H1 (cell line): ENCODE data around the gene TXNDC15. TPM values are rescaled to one million over a fixed set of nuclear protein-coding genes. Genes with fewer than 3 reads are reported as not detected.

ENCODE experiments used
- CTCF ChIA-PET: fragments of 300-600 bp; sonication (Branson Sonifier 250); formaldehyde crosslinking; loops from one replicate; lab custom pipeline; 2021; ENCODE audit not compliant: partially characterized antibody; lab: Charles Lee
- POLR2A ChIA-PET: fragments of 300-600 bp; sonication (Branson Sonifier 250); formaldehyde crosslinking; loops from one replicate; lab custom pipeline; 2021; ENCODE audit warnings: inconsistent platforms; ENCODE audit not compliant: partially characterized antibody; lab: Charles Lee
- DNase-seq, 2 experiments: peaks; one replicate each; pipeline versions ENCODE4 v3.0.0 to v3.0.0-alpha.2; 2010 to 2022; ENCODE audit warnings: low spot score in 2 of 2, low read depth in 1 of 2, mixed read lengths in 1 of 2
- FAIRE-seq: peaks from 2 replicates; lab custom pipeline; 2011; peaks lifted over from hg19 to GRCh38; lab: Jason Lieb, UNC
- H2AFZ ChIP-seq: 2 replicates; pipeline ENCODE4 v1.8.1; 2012; ENCODE audit warnings: low read length, inconsistent platforms
- H2AK5ac ChIP-seq: 2 replicates; pipeline ENCODE4 v1.6.1; 2013; ENCODE audit warnings: low read depth, low read length
- H2BK120ac ChIP-seq: replicated peaks from 2 replicates; pipeline ENCODE3; 2013; ENCODE audit warnings: low read depth, low read length, inconsistent platforms
- H2BK12ac ChIP-seq: 2 replicates; pipeline ENCODE4 v1.6.1; 2013; ENCODE audit warnings: low read depth, low read length
- H2BK15ac ChIP-seq: 2 replicates; pipeline ENCODE4 v1.6.1; 2013; ENCODE audit warnings: low read length
- H2BK20ac ChIP-seq: 2 replicates; pipeline ENCODE4 v1.6.1; 2013; ENCODE audit warnings: low read length
- H2BK5ac ChIP-seq: 2 replicates; pipeline ENCODE4 v1.6.1; 2013; ENCODE audit warnings: low read depth, low read length
- H3K14ac ChIP-seq: 2 replicates; pipeline ENCODE4 v1.6.1; 2013; ENCODE audit warnings: inconsistent platforms; ENCODE audit not compliant: insufficient read length
- H3K18ac ChIP-seq: 2 replicates; pipeline ENCODE4 v1.6.1; 2013; ENCODE audit warnings: low read length; ENCODE audit errors: extremely low read depth
- H3K23ac ChIP-seq: 2 replicates; pipeline ENCODE4 v1.6.1; 2013; ENCODE audit warnings: inconsistent platforms; ENCODE audit not compliant: insufficient read length
- H3K23me2 ChIP-seq: 2 replicates; pipeline ENCODE4 v1.6.1; 2013; ENCODE audit warnings: low read depth, low read length
- H3K27ac ChIP-seq: 2 replicates; pipeline ENCODE4 v1.6.1; 2011; ENCODE audit warnings: low read depth, low read length, inconsistent platforms
- H3K27me3 ChIP-seq, 4 experiments: replicated peaks in 1 of 4; 1 replicate in 1 of 4; 2 replicates in 3 of 4; pipeline versions ENCODE4 v1.6.1 to v1.8.1; 2011 to 2013; ENCODE audit warnings: low read length in 3 of 4, mild to moderate bottlenecking in 3 of 4, inconsistent platforms in 2 of 4, mixed read lengths in 2 of 4, moderate library complexity in 1 of 4; ENCODE audit not compliant: control insufficient read depth in 3 of 4, insufficient read depth in 3 of 4; ENCODE audit errors: extremely low read depth in 1 of 4
- H3K36me3 ChIP-seq, 4 experiments: 2 replicates each; pipeline versions ENCODE4 v1.6.1 to v1.8.1; 2011 to 2013; ENCODE audit warnings: mild to moderate bottlenecking in 4 of 4, low read length in 3 of 4, moderate library complexity in 2 of 4, control low read depth in 1 of 4, inconsistent platforms in 1 of 4; ENCODE audit not compliant: insufficient read depth in 4 of 4, control insufficient read depth in 2 of 4
- H3K4ac ChIP-seq: replicated peaks from 2 replicates; pipeline ENCODE3; 2013; ENCODE audit warnings: low read length, low read depth, mixed read lengths, inconsistent platforms; ENCODE audit not compliant: insufficient read length
- H3K4me1 ChIP-seq, 4 experiments: replicated peaks in 1 of 4; 1 replicate in 1 of 4; 2 replicates in 3 of 4; pipeline versions ENCODE4 v1.6.1 to v1.8.1; 2011 to 2013; ENCODE audit warnings: low read length in 3 of 4, inconsistent platforms in 2 of 4, mixed read lengths in 1 of 4; ENCODE audit not compliant: insufficient read depth in 4 of 4, control insufficient read depth in 3 of 4
- H3K4me2 ChIP-seq, 2 experiments: 2 replicates each; pipeline versions ENCODE4 v1.6.1 to v1.8.1; 2011 to 2013; ENCODE audit warnings: low read depth in 2 of 2, low read length in 2 of 2, control low read depth in 1 of 2, inconsistent platforms in 1 of 2, mild to moderate bottlenecking in 1 of 2; ENCODE audit not compliant: insufficient read depth in 1 of 2
- H3K4me3 ChIP-seq, 4 experiments: fragments of 200-600, 300-600 bp in 1 of 4; sonication (generic), shearing (Covaris generic), sonication (Bioruptor Twin) in 1 of 4; 2 replicates each; pipeline versions ENCODE4 v1.5.1 to v1.8.1; 2011 to 2016; ENCODE audit warnings: low read length in 4 of 4, low read depth in 3 of 4, control low read depth in 2 of 4, inconsistent platforms in 2 of 4, mild to moderate bottlenecking in 2 of 4, mixed read lengths in 1 of 4, moderate library complexity in 1 of 4; ENCODE audit not compliant: insufficient read depth in 2 of 4; ENCODE audit errors: extremely low read depth in 1 of 4
- H3K56ac ChIP-seq: replicated peaks from 2 replicates; pipeline ENCODE3; 2013; ENCODE audit warnings: low read depth, mild to moderate bottlenecking, mixed read lengths, low read length, inconsistent platforms; ENCODE audit not compliant: insufficient read length
- H3K79me1 ChIP-seq: 2 replicates; pipeline ENCODE4 v1.6.1; 2013; ENCODE audit warnings: low read depth, low read length, control low read depth
- H3K79me2 ChIP-seq, 2 experiments: 2 replicates each; pipeline versions ENCODE4 v1.6.1 to v1.8.1; 2012 to 2013; ENCODE audit warnings: low read length in 2 of 2, mild to moderate bottlenecking in 2 of 2, inconsistent platforms in 1 of 2; ENCODE audit not compliant: insufficient read depth in 2 of 2, control insufficient read depth in 1 of 2
- H3K9ac ChIP-seq, 4 experiments: replicated peaks in 1 of 4; 1 replicate in 1 of 4; 2 replicates in 3 of 4; pipeline versions ENCODE4 v1.6.1 to v1.8.1; 2011 to 2013; ENCODE audit warnings: low read depth in 3 of 4, low read length in 3 of 4, control low read depth in 2 of 4, mild to moderate bottlenecking in 2 of 4, moderate library complexity in 2 of 4, inconsistent platforms in 1 of 4; ENCODE audit errors: extremely low read depth in 1 of 4
- H3K9me3 ChIP-seq, 2 experiments: 2 replicates each; pipeline versions ENCODE4 v1.6.1 to v1.8.1; 2012 to 2013; ENCODE audit warnings: mild to moderate bottlenecking in 2 of 2, moderate library complexity in 2 of 2, control low read depth in 1 of 2, inconsistent platforms in 1 of 2, low read depth in 1 of 2, low read length in 1 of 2, mixed read lengths in 1 of 2; ENCODE audit not compliant: insufficient read depth in 2 of 2
- H4K20me1 ChIP-seq, 2 experiments: replicated peaks in 1 of 2; 2 replicates each; pipeline versions ENCODE3 to v1.8.1; 2011 to 2013; ENCODE audit warnings: inconsistent platforms in 2 of 2, low read length in 2 of 2, mild to moderate bottlenecking in 1 of 2; ENCODE audit not compliant: insufficient read depth in 2 of 2, control insufficient read depth in 1 of 2
- H4K5ac ChIP-seq: 2 replicates; pipeline ENCODE4 v1.6.1; 2013; ENCODE audit warnings: low read length, low read depth, mixed read lengths, inconsistent platforms; ENCODE audit not compliant: insufficient read length
- H4K8ac ChIP-seq: 2 replicates; pipeline ENCODE4 v1.8.0; 2013; ENCODE audit warnings: mild to moderate bottlenecking, moderate library complexity, low read length, inconsistent platforms; ENCODE audit not compliant: insufficient read depth; ENCODE audit errors: extremely low read depth
- H4K91ac ChIP-seq: replicated peaks from 2 replicates; pipeline ENCODE3; 2013; ENCODE audit warnings: low read length, mixed read lengths, inconsistent platforms; ENCODE audit not compliant: insufficient read length
- BACH1 ChIP-seq: IDR thresholded peaks from 2 replicates; pipeline ENCODE4 v1.6.1; 2012; ENCODE audit warnings: low read length, improper control_type of control experiment
- BCL11A ChIP-seq, 2 experiments: IDR thresholded peaks; one replicate each; pipeline ENCODE4 v1.6.1; 2011; ENCODE audit warnings: low read depth in 2 of 2, low read length in 2 of 2, mild to moderate bottlenecking in 2 of 2
- EZH2 ChIP-seq: fragments of 200-600 bp; sonication (generic); IDR thresholded peaks from 2 replicates; pipeline ENCODE4 v1.7.1; 2012; ENCODE audit warnings: low read depth, mild to moderate bottlenecking, moderate library complexity, low read length, inconsistent platforms; ENCODE audit not compliant: severe bottlenecking
- JUN ChIP-seq: IDR thresholded peaks from 2 replicates; pipeline ENCODE4 v1.6.1; 2011; ENCODE audit warnings: low read depth, mild to moderate bottlenecking, improper control_type of control experiment, low read length
- POLR2A ChIP-seq, 2 experiments: IDR thresholded peaks; 1 replicate in 1 of 2; 2 replicates in 1 of 2; pipeline ENCODE4 v1.6.1; 2011; ENCODE audit warnings: low read depth in 2 of 2, low read length in 2 of 2, mild to moderate bottlenecking in 2 of 2; ENCODE audit errors: control extremely low read depth in 1 of 2
- RBBP5 ChIP-seq: IDR thresholded peaks from 2 replicates; pipeline ENCODE4 v1.7.1; 2012; ENCODE audit warnings: low read depth, mild to moderate bottlenecking, inconsistent platforms, low read length, moderate library complexity, borderline replicate concordance
- SAP30 ChIP-seq: fragments of 300-600 bp; sonication (generic); IDR thresholded peaks from 2 replicates; pipeline ENCODE4 v1.7.1; 2012; ENCODE audit warnings: low read length, moderate library complexity, mild to moderate bottlenecking, inconsistent platforms; ENCODE audit not compliant: insufficient read depth, insufficient replicate concordance
- SIN3A ChIP-seq, 2 experiments: IDR thresholded peaks in 1 of 2; conservative IDR thresholded peaks in 1 of 2; 2 replicates each; pipeline ENCODE4 v1.6.1; 2011 to 2012; ENCODE audit warnings: low read length in 2 of 2, improper control_type of control experiment in 1 of 2, low read depth in 1 of 2, mild to moderate bottlenecking in 1 of 2
- SP4 ChIP-seq: IDR thresholded peaks from 2 replicates; pipeline ENCODE4 v1.6.1; 2012; ENCODE audit warnings: low read length, inconsistent platforms
- TAF1 ChIP-seq: IDR thresholded peaks from 2 replicates; pipeline ENCODE4 v1.6.1; 2011; ENCODE audit warnings: mild to moderate bottlenecking, low read depth, low read length
- TEAD4 ChIP-seq: IDR thresholded peaks from 2 replicates; pipeline ENCODE4 v1.6.1; 2012; ENCODE audit warnings: low read depth, low read length, inconsistent platforms, mixed read lengths
- WGBS, 2 experiments: shearing (Covaris generic) in 1 of 2; methylation state at CpG; one replicate each; pipeline versions ENCODE4 v1.1.6 to v1.1.7; 2013 to 2015; ENCODE audit warnings: low lambda C conversion rate in 2 of 2, mixed read lengths in 2 of 2, inconsistent platforms in 1 of 2, low coverage in 1 of 2, missing lambda C conversion rate in 1 of 2; ENCODE audit not compliant: insufficient replicate concordance in 2 of 2, insufficient coverage in 1 of 2, insufficient read length in 1 of 2; ENCODE audit errors: extremely low coverage in 1 of 2, missing lambda C conversion rate in 1 of 2; 5-methylcytosine and 5-hydroxymethylcytosine counted together
- polyA plus RNA-seq, 7 experiments: library from polyadenylated mRNA; depleted of rRNA in 3 of 7; stranded (reverse) in 5 of 7; unstranded in 2 of 7; fragments of >200 nt in 5 of 7; fragments of 200-250 nt in 2 of 7; gene quantifications; 1 replicate in 5 of 7; 2 replicates in 1 of 7; 4 replicates in 1 of 7; pipeline versions ENCODE4 v1.2.1 to v1.2.3, GENCODE V29; 2011 to 2013; ENCODE audit warnings: missing spikeins in 2 of 7, mixed read lengths in 2 of 7
- total RNA-seq: library from RNA; stranded (reverse); fragmentation: NEBNext Ultra II Directional; extraction: Animal tissue kit (Norgen Biotek cat#: 25700); gene quantifications from 2 replicates; pipeline ENCODE4 v1.2.1, GENCODE V29; 2021
- TF ChIP-seq, protein P1 (sequence below): IDR thresholded peaks from 2 replicates; pipeline ENCODE4 v1.6.1; 2012; ENCODE audit warnings: inconsistent platforms

TXNDC15 gene
- total and polyA plus RNA-seq, 2 of the 8 experiments (the other 6 are each of a cell fraction or from before 2014, with no cell fraction given) = 20.1 to 30.8 TPM

DNA sequence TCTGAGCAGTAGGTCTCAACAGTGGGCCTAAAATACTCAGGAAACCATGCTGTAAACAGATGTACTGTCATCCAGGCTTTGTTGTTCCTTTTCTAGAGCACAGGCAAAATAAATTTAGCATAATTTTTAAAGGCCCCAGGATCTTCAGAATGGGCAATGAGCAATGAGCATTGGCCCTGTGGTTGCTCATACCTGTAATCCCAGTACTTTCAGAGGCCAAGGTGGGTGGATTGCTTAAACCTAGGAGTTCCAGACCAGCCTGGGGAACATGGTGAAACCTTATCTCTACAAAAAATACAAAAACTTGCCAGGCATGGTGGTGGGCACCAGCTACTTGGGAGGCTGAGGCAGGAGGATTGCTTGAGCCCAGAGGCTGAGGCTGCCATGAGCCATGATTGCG, 17.3 kb downstream of the TXNDC15 start:
- Histone ChIP-seq H3K4me1 (peaks cover 0 to 4% (median 0%) of the 10 kb centered on the region in 4 experiments; a peak in 2 of 7 replicates), H3K4ac (no peak overlapping the region), H2BK12ac (no peak overlapping the region), H2BK15ac (no peak overlapping the region), H3K23ac (no peak overlapping the region), H3K27ac (no peak overlapping the region), H4K8ac (no peak overlapping the region), H2BK20ac (no peak overlapping the region), H3K79me2 (no peaks in the 10 kb centered on the region; a peak in 1 of 4 replicates), H2BK5ac (no peak overlapping the region), H3K23me2 (no peaks in the 10 kb centered on the region), H3K4me2 (no peak overlapping the region), H3K27me3 (no peaks in the 10 kb centered on the region), H3K36me3 (0 out of 8 replicates have a peak, but pooled peaks cover 0 to 3% (median 0%) of the 10 kb centered on the region in 4 experiments), H4K5ac (no peak overlapping the region), H2AK5ac (no peak overlapping the region), H4K91ac (no peak overlapping the region), H4K20me1 (peaks cover 0 to 1% of the 10 kb centered on the region in 2 experiments), H3K14ac (no peak overlapping the region), H3K18ac (no peak overlapping the region), H3K9me3 (no peaks in the 10 kb centered on the region), H2AFZ (no peak overlapping the region), H3K79me1 (no peaks in the 10 kb centered on the region; the same call in 1 of the 2 replicates), H3K56ac (no peak overlapping the region), H2BK120ac (no peak overlapping the region), H3K9ac (no peak overlapping the region), H3K4me3 (no peak overlapping the region)
- ChIA-PET CTCF (interaction anchor here (1.2 to 3.1 kb wide), 2 partner anchors 12 to 15 kb away, joined by 3 to 18 read pairs; partner anchors contain the start of gene PCBD2), POLR2A (interaction anchor here (0.6 to 3.2 kb wide), 5 partner anchors 10 to 44 kb away, joined by 4 to 13 read pairs (median 4); partner anchors contain the start of genes PCBD2 and TXNDC15)
- FAIRE-seq = no peak
- no peak for DNase-seq
- WGBS, 2 experiments = 90% methylated on average over 1 of the region's 1 CpG; no CpG with 5 or more reads in 1 of the 2 experiments
- TF ChIP-seq RBBP5 = no peak
- TF ChIP-seq, protein P1, sequence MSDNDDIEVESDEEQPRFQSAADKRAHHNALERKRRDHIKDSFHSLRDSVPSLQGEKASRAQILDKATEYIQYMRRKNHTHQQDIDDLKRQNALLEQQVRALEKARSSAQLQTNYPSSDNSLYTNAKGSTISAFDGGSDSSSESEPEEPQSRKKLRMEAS = no peak
- no peak for TF ChIP-seq SAP30
- no peak for TF ChIP-seq BACH1
- TF ChIP-seq SIN3A (conservative IDR thresholded peaks at IDR 0.05 in 1 of 2, IDR thresholded peaks at IDR 0.05 in 1 of 2; ENCODE audit: low read depth in 1 of 2, low read length in 2 of 2) = no peak
- TF ChIP-seq EZH2 = no peak
- no peak for TF ChIP-seq POLR2A (IDR thresholded peaks at IDR 0.05; ENCODE audit: control extremely low read depth in 1 of 2, low read depth in 2 of 2, low read length in 2 of 2)
- TF ChIP-seq JUN = no peak
- no peak for TF ChIP-seq TAF1
- TF ChIP-seq TEAD4 = no peak
- TF ChIP-seq BCL11A (IDR thresholded peaks at IDR 0.05; ENCODE audit: low read depth in 2 of 2, low read length in 2 of 2) = no peak
- TF ChIP-seq SP4 = no peak
